Endometrial microvascular endothelial cells (primary cell): ENCODE data around the gene FGD2. TPM values are rescaled to one million over a fixed set of nuclear protein-coding genes. Genes with fewer than 3 reads are reported as not detected.

ENCODE experiments used
- in situ Hi-C: cut with HindIII; loops from 2 replicates; pipeline ENCODE4 v1.10.0; 2017; ENCODE audit warnings: low sequenced_read_pairs, low pct_unique_long_range_greater_than_20kb; ENCODE audit errors: inconsistent ontology term
- total RNA-seq: library from RNA; depleted of rRNA; stranded (reverse); fragments of >200 nt; gene quantifications from one replicate; pipeline ENCODE4 v1.2.3, GENCODE V29; 2015; ENCODE audit errors: inconsistent ontology term

Gene FGD2, protein sequence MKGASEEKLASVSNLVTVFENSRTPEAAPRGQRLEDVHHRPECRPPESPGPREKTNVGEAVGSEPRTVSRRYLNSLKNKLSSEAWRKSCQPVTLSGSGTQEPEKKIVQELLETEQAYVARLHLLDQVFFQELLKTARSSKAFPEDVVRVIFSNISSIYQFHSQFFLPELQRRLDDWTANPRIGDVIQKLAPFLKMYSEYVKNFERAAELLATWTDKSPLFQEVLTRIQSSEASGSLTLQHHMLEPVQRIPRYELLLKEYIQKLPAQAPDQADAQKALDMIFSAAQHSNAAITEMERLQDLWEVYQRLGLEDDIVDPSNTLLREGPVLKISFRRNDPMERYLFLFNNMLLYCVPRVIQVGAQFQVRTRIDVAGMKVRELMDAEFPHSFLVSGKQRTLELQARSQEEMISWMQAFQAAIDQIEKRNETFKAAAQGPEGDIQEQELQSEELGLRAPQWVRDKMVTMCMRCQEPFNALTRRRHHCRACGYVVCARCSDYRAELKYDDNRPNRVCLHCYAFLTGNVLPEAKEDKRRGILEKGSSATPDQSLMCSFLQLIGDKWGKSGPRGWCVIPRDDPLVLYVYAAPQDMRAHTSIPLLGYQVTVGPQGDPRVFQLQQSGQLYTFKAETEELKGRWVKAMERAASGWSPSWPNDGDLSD
- not detected for total RNA-seq

DNA sequence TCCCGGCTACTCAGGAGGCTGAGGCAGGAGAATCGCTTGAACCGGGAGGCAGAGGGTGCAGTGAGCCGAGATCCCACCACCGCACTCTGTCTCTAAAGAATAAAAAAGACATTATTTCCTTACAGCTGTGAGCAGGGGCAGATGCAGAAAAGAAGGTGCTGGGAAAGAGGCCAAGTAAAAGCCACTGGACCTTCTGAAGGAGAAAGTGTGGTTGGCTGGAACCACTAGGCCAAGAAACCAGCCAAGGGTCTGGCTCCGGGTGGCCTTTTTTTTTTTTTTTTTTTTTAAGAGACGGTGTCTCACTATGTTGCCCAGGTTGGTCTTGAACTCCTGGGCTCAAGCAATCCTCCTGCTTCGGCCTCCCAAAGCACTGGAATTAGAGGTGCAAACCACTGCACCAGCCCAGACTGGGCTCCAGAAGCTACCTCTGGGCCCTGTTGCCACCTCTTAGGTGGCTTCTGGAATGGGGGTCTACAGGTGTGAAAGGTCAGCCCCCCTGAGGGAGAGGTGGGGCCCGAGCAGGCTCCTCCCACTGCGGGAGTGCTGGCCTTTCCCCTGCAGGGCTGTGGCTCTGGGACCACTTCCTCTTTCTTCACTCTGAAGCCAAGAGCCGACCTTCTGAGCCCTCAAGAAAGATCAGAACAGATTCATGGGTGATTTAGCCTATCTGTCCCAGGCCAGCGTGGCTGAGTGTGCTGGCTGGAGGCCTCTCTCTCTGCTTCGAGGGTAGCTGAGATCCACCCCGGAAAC lies at the start of gene FGD2:
FGD2 (plus strand) TSS at position 595 of the 750 bp plus-strand sequence. CDS start 163 bp downstream, outside the sequence.
- in situ Hi-C loops = no loop called here

DNA sequence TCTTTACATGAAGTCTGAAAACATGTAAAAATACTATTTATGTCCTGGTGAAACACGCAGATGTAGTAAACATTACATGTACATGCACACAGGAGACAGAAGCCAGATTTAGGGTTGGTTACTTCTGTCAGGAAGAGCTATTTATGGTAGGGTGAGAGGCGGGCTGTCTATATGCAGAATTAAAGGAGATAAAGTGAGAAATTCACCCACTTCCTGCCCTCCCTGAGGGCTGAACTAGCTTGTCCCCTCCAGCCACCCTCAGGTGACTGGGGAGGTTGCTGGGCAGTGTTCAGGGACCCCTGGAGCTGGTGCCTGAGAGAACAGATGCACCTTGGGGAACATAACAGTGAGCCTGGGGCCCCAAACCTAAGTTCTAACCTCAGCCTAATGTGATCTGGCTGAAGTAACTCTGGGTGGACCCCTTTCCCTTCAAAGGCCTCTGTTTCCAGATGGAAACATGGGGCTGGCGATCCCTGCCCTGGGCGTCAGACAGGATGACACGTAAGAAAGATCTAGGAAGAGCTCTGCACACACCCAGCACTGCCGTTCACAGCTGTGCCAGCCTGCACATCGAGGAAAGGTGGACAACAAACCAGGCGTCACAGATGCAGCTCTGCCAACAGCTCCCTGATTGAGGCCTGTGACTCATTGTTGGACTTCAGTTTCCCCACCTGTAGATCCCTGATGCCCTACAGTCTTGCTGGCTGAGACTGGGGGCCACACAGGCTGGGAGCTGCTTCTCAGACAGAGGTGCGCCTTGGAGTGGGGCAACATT lies 49.6 kb upstream of the FGD2 start:
- in situ Hi-C loops = no loop called here

DNA sequence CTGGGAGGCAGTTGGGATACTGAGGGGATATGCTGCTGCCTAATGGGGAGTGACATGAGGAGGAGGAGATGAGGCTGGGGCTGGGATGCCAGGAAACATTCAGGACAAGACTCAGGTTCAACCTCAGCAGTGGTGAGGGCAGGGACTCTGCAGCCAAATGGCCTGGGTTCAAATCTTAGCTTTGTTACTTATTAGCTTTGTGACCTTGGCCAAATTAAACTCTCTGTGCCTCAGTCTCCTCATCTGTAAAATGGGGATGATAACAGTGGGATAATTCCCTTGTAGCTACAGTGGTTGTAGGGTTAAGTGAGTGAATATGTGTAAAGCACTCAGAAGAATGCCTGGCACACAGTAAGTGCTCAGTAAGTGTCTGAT lies 49.0 kb upstream of the FGD2 start:
- in situ Hi-C loops = no loop called here

DNA sequence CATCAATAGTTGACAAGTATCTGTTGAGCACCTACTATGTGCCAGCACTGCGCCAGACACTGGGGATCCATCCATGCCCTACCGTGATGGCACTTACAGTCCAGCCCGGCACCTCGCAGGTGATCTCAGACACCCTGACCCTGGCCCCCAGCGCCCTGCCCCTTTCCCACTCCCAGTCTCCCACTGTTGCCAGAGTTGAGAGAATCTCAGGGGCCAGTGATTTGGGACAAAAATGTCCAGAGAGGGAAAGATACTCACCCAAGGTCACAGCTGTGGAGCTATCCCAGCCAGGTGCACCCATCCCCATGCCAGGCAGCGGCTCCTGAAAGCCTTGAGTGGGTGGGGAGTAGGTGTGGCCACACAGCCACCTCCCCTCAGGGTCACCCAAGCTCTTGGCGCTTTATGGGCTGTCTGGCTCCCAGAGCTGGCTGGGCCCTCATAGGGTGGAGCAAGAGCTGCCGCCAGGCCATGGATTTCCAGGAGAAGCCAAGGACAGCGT lies 47.6 kb upstream of the FGD2 start:
- in situ Hi-C loops = no loop called here

DNA sequence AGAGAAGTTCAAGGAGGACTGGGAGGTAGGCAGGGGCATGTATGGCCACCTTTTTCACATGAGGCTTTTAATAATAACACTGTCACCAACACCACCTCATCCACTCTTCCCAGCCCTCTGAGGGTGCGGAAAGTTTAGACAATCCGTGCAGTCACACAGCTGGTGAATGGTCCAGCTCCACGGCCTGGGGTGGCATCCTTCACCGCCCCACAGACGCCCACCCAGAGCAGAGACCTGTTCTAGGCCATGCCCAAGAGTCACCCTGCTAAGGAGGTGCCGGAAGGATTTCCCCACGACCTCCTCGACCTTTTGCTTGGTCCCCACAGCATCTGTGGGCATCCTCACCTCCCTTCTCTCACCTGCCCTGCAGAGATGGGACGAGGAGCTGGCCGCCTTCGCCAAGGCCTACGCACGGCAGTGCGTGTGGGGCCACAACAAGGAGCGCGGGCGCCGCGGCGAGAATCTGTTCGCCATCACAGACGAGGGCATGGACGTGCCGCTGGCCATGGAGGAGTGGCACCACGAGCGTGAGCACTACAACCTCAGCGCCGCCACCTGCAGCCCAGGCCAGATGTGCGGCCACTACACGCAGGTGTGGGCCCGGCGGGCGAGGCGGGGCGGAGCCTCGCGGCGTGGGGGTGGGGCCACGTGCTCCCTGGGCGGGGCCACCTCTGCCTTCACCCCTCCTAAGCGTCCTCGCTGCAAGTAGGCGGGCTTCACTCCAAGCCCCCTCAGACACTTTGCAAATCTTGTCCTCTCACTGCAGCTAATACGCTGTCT lies 46.5 kb upstream of the FGD2 start:
- in situ Hi-C loops = no loop called here

DNA sequence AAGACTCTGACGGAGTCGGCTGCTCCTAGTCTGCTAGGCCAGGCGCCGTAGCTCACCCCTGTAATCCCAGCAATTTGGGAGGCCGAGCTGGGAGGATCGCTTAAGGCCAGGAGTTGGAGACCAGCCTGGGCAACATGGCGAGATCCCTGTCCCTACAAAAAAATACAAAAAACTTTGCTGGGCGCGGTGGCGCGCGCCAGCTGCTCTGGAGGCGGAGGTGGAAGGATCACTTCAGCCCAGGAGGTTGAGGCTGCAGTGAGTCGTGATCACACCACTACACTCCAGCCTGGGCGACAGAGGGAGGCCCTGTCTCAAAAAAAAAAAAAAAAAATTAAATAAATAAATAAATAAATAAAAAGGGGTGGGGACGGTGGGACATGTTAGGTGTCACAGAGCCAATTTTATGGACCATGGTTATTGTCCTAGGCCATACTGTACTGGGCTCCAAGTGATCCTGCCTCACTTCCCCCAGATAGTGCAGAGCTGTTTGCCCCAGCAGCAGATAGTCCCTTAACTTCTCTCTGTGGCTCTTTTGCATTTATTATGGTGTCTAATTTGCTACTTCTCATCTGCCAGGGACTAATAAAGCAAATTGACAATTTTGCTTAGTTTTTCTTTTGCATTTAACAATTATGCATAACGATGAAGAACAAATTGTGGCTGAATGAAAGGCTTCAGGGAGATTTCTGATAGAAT lies 45.8 kb upstream of the FGD2 start:
- in situ Hi-C loops = no loop called here

DNA sequence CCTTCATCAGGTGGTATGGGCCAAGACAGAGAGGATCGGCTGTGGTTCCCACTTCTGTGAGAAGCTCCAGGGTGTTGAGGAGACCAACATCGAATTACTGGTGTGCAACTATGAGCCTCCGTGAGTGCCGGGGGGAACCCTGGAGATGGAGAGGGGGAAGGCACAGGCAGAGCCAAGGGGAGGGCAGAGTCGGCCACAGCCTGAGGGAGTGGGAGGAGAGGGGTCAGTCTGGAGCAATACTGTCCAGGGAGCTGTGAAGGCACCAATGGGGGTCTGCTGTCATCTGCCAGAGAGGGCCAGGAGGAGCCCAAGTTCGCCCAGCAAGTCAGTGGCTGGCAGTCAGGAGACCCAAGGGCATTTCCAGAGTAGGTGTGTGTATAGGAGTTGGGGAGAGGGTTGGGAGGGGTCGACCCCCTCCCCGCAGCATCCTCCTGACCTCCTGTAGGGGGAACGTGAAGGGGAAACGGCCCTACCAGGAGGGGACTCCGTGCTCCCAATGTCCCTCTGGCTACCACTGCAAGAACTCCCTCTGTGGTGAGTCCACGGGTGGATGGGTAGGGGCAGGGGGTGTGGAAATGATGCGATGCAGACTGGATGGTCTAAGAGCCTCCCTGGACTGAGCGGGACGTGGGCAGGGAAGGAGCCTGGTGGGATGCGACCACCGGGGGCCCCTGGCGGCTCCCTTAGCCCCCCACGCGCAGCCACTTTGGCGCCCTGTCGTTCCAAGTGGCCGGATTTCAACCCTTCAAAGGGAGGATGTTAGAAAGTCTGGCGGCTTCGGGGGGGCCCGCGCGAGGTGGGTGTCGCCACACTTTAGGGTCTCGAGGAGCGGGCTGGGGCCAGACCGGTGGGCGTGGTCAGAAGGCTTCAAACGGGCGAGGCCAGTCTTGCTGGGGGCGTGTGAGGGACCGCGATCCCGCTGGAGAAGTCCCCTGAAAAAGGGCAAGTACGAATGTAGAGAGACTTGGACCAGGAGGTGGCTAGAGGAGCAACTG lies 43.7 kb upstream of the FGD2 start:
- in situ Hi-C loops = no loop called here

DNA sequence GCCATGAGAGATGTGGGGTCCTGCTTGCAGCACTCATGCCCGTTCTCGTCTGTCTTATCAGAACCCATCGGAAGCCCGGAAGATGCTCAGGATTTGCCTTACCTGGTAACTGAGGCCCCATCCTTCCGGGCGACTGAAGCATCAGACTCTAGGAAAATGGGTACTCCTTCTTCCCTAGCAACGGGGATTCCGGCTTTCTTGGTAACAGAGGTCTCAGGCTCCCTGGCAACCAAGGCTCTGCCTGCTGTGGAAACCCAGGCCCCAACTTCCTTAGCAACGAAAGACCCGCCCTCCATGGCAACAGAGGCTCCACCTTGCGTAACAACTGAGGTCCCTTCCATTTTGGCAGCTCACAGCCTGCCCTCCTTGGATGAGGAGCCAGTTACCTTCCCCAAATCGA lies 42.6 kb upstream of the FGD2 start:
- in situ Hi-C loops = no loop called here

DNA sequence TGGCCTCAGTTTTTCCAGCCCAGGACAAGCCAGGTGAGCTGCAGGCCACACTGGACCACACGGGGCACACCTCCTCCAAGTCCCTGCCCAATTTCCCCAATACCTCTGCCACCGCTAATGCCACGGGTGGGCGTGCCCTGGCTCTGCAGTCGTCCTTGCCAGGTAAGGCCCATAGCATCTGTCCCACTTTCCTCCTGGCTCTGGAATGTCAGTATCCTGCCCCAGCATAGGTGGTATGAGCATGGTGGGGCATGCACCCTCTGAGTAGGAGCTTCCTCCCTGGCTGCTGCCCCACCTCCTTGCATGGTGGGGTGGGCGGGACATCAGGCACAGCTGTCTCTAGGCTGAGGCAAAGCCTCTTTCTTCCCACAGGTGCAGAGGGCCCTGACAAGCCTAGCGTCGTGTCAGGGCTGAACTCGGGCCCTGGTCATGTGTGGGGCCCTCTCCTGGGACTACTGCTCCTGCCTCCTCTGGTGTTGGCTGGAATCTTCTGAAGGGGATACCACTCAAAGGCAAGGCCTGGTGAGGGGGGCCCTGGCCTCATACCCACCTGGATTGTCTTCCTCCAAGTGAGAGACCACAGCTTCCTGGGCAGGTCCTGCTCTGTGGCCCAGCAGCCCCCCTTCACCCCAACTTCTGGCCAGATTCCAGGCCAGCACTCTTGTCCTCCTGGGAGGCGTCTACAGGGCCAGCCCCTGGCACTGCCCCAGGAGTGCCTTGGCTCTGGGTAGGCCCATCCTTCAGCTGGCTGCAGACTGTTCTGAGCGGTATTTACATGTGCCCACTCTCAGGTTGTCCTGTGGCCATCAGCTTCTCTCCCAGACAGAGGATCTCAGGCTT lies 41.8 kb upstream of the FGD2 start:
- in situ Hi-C loops = no loop called here

DNA sequence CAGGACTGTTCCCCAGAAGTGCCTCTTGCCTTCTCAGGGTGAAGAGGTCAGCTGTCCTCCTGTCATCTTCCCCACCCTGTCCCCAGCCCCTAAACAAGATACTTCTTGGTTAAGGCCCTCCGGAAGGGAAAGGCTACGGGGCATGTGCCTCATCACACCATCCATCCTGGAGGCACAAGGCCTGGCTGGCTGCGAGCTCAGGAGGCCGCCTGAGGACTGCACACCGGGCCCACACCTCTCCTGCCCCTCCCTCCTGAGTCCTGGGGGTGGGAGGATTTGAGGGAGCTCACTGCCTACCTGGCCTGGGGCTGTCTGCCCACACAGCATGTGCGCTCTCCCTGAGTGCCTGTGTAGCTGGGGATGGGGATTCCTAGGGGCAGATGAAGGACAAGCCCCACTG lies 41.1 kb upstream of the FGD2 start:
- in situ Hi-C loops = no loop called here

DNA sequence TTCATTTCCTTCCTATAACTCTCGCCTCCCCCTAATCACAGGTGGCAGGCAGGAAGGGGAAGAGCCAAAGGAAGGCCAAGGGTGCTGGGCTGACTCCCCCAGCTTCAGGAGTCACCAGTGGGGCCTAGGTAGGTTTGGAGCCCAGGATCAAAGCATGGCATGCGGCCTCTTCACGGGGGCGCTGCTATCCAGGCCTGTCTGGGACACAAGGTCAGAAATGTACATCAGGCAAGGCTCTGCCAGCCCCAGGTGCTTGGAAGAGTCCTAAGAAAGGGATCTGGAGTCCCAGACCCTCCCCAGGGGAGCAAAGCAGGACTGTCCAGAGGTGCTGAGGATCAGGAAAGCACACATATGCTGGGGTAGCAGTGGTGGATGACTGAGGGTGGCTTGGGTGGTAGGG lies 40.5 kb upstream of the FGD2 start:
- in situ Hi-C loops = no loop called here

DNA sequence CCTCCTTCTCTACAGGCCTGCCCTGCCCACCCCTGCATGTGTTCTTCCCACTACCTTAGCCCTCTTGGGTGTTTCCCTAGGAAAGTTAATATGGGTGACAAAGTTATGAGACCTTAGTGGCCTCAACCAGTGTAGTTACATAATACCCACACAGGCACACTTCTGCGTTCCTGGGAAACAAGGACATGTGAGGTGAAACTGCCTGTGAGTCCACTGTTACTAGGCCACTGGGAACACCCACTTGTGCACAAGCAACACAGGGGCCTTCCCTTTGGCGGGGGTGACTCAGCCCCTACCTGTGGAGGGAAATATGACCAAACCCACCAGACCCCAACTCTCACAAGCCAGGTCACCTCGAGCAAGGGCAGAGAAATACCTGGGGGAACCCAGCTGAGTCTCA lies 38.2 kb upstream of the FGD2 start:
- in situ Hi-C loops = no loop called here

DNA sequence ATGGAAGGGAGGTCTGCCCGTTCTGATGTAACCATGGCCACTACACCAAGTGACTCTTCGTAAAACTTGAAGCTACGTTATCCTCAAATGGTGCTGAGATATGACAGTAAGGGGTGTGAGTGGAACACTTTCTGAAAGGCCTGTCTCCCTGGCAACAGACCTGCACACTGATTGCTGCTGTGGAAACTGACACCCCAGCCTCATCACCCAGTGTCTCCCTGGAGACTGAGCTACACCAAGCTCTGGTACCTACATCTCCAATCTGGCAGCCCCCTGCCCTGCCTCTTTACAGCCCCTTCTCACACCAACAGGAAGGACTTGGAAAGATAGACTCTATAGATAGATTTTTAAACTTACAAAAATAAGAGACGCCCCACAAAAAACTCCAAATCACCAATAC lies 37.7 kb upstream of the FGD2 start:
- in situ Hi-C loops = no loop called here

DNA sequence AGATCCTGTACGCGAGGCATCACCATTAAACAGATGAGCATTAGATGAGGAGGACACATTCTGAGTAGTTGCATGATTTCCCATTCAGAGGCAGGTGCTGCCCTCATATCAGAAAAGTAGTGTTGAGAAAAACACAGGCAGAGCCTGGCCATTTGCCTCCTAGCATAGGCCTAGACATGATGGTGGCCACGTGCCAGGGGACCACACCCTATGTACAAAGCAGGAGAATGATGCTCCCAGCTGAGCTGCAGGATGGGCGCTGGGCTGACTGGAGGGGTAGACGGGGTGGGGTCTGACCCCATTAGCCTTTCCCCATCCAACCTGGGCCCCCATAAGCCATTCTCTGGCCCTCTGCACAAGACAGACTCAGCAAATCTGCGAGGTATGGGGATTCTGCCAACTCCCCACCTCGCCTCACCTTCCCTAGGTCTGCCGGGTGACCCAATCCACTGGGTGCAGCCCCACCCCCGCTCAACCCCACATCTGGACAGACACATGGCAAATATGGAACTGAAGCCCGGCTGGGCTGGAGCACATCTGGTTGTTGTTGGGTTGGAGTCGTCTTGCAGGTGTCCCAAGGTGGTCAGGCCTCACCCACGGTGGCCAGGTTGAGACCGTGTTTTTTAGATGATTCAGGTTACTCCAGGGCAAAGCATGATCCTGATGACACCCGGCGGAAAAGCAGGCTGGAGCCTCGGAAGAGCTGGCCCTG lies 37.0 kb upstream of the FGD2 start:
- in situ Hi-C loops = no loop called here

DNA sequence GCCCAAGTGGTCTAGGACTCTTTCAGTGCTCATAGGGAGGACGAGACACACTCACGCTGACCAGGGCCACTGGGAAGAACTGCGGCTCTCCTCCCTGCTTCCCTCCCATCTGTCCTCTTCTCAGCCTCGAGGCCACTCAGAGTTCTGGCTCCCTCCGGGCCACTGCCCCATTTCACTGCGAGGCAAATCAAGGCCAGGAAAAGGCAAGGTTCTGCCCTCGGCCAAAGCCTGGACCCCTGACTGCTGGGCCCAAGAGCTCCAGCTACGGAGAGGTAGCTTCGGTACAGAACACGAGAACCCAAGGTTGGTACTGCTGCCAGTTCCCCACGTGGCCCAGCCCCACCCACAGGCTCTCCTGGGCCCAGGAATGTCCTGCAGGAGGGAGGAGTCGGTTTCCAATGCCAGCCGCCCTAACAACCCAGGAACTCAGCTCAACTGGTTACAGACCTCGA lies 36.2 kb upstream of the FGD2 start:
- in situ Hi-C loops = no loop called here
